NCI-H446 (cell line): ENCODE measurements around the gene SLC25A2.

Source experiments
- DNase-seq, 2 experiments: peaks; one replicate each; lab custom pipeline; 2025; lab: John Stamatoyannopoulos, UW

SLC25A2 gene

GRCh38 chr5:141313711-141314110, 9.9 kb upstream of the SLC25A2 start:
- no peak for DNase-seq

- DNase-seq, result no peak
These were observed 2.8 kb upstream of the SLC25A2 start for GRCh38 chr5:141306630-141307029.

DNA sequence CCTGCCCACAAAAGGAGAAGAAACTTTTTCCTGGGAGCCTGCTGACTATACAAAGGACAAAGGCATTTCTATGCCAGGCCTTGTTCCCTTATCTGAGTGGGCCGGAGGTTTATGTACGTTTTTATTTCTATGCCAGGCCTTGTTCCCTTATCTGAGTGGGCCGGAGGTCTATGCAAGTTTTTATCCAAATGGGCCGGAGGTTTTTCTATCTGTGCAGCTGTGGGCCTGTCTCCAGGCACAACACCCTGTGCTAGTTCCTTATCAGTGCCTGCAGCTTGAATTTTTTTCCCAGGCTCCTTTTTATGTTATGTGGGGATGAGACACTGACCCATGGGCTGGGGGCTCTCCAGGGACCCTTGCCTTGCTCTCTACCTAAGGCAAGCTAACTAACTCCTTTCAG, 5.5 kb downstream of the SLC25A2 start:
- DNase-seq, result no peak

DNA sequence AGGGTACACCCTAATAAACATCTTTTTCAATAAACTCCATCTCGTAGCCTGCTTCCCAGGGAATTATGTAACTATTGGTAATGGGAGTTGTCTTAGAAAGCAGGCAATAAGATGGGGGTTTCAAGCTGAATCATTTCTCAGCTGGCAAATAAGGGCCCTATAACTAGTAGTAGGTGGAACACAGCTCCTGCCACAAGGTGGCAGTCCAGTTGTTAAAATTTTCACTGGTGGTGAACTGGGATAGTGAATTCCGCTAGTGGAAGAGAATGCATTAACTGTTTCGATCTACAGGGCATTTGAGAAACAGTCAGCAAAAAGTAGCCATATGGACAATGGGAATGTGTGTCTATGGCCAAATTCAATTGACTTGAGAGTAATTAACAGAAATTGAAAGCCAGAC, 30.9 kb downstream of the SLC25A2 start:
- DNase-seq, result no peak

GRCh38 chr5:141269195-141269594, 34.7 kb downstream of the SLC25A2 start:
- no peak for DNase-seq

DNA sequence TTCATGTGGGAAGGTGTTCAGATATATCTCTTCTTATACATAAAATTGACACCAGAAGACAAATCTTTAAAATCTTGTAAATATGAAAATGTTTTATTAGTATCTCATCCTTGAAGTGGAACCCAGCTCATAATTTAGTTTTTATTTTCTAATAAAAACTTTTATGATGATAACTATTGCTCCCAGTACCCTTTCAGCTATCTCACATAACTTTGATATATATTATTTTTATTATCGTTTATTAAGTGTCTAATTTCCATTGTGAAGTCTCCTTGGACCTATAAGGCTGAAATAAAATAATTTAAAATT, 42.7 kb downstream of the SLC25A2 start:
- no peak for DNase-seq

GRCh38 chr5:141260458-141261237, 43.2 kb downstream of the SLC25A2 start:
- DNase-seq, result no peak

GRCh38 chr5:141258948-141259347, 44.9 kb downstream of the SLC25A2 start:
- no peak for DNase-seq

DNA sequence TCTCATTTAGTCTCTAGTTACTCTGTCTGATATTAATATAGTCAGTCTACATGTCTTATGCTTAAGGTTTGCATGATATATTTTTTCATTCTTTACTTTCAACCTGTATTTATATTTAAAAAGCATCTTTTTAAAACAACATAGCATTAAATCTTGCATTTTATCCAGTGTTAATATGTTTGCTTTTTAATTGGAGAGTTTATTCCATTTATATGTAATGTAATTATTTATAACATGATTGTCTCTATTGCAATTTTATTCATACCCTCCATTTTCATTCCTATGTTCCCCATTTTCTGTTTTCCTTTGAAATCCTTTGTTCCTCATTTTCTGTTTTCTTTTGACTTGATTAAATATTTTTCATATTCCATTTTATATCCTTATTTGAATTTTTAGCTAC, 45.4 kb downstream of the SLC25A2 start:
- DNase-seq, result no peak
